Liver (tissue), 9 donors: Measurements from ENCODE around the gene PRRT2. TPM values are rescaled to one million over a fixed set of nuclear protein-coding genes. Genes with fewer than 3 reads are reported as not detected.

Experiments
- DNase-seq: peaks from one replicate; pipeline ENCODE4 v3.0.0-alpha.2; 2017; ENCODE audit warnings: low spot score
- H3K27ac ChIP-seq, 2 donors: one replicate each; pipeline ENCODE4 v1.7.0; 2013; ENCODE audit warnings: inconsistent platforms in 2 of 2, low read length in 2 of 2, control low read depth in 1 of 2, low read depth in 1 of 2, mild to moderate bottlenecking in 1 of 2
- H3K27me3 ChIP-seq, 4 donors: one replicate each; pipeline versions ENCODE4 v1.6.1 to v1.7.0; 2013; ENCODE audit warnings: low read length in 3 of 4, inconsistent platforms in 1 of 4, mild to moderate bottlenecking in 1 of 4, moderate library complexity in 1 of 4; ENCODE audit not compliant: control insufficient read depth in 4 of 4, insufficient read depth in 4 of 4
- H3K36me3 ChIP-seq, 4 donors: one replicate each; pipeline versions ENCODE4 v1.6.1 to v1.7.0; 2013; ENCODE audit warnings: low read length in 3 of 4, mild to moderate bottlenecking in 3 of 4, low read depth in 1 of 4, moderate library complexity in 1 of 4; ENCODE audit not compliant: control insufficient read depth in 4 of 4, insufficient read depth in 3 of 4
- H3K4me1 ChIP-seq, 4 donors: one replicate each; pipeline versions ENCODE4 v1.6.1 to v1.7.0; 2013; ENCODE audit warnings: low read length in 3 of 4, mild to moderate bottlenecking in 3 of 4, moderate library complexity in 1 of 4; ENCODE audit not compliant: control insufficient read depth in 4 of 4, insufficient read depth in 4 of 4
- H3K4me3 ChIP-seq, 3 donors: one replicate each; pipeline versions ENCODE4 v1.6.1 to v1.7.0; 2013; ENCODE audit warnings: low read length in 3 of 3, control low read depth in 1 of 3, low read depth in 1 of 3, mild to moderate bottlenecking in 1 of 3
- H3K9ac ChIP-seq, 2 donors: one replicate each; pipeline ENCODE4 v1.7.0; 2013; ENCODE audit warnings: low read length in 2 of 2, mild to moderate bottlenecking in 2 of 2, moderate library complexity in 2 of 2, control low read depth in 1 of 2, low read depth in 1 of 2
- H3K9me3 ChIP-seq, 4 donors: one replicate each; pipeline versions ENCODE4 v1.6.1 to v1.7.0; 2013; ENCODE audit warnings: low read length in 3 of 4; ENCODE audit not compliant: control insufficient read depth in 4 of 4
- CTCF ChIP-seq: fragments of 150-350 bp; IDR thresholded peaks from 2 replicates; pipeline ENCODE4 v1.5.1; 2017; ENCODE audit warnings: improper control_type of control experiment, low read depth, low read length; ENCODE audit not compliant: missing input control
- EGR1 ChIP-seq, 2 donors: IDR thresholded peaks; 2 replicates each; pipeline ENCODE4 v1.6.1; 2016 to 2018; ENCODE audit warnings: antibody characterized with exemption in 2 of 2, low read depth in 2 of 2
- FOXA1 ChIP-seq: IDR thresholded peaks from 2 replicates; pipeline ENCODE4 v1.6.1; 2016; ENCODE audit warnings: antibody characterized with exemption
- FOXA2 ChIP-seq: IDR thresholded peaks from 2 replicates; pipeline ENCODE4 v1.6.1; 2016; ENCODE audit warnings: antibody characterized with exemption
- GABPA ChIP-seq, 2 donors: IDR thresholded peaks in 1 of 2; conservative IDR thresholded peaks in 1 of 2; 2 replicates each; pipeline ENCODE4 v1.6.1; 2016; ENCODE audit warnings: antibody characterized with exemption in 2 of 2, mild to moderate bottlenecking in 1 of 2, moderate library complexity in 1 of 2
- HNF4A ChIP-seq, 2 donors: conservative IDR thresholded peaks; 2 replicates each; pipeline ENCODE4 v1.6.1; 2016; ENCODE audit warnings: antibody characterized with exemption in 2 of 2, mild to moderate bottlenecking in 2 of 2
- HNF4G ChIP-seq: IDR thresholded peaks from 2 replicates; pipeline ENCODE4 v1.6.1; 2016; ENCODE audit warnings: antibody characterized with exemption
- JUND ChIP-seq, 2 donors: IDR thresholded peaks; 2 replicates each; pipeline ENCODE4 v1.6.1; 2016; ENCODE audit warnings: antibody characterized with exemption in 2 of 2
- MAX ChIP-seq: IDR thresholded peaks from 2 replicates; pipeline ENCODE4 v1.6.1; 2016; ENCODE audit warnings: antibody characterized with exemption
- NR2F2 ChIP-seq: IDR thresholded peaks from 2 replicates; pipeline ENCODE4 v1.6.1; 2016; ENCODE audit warnings: antibody characterized with exemption
- RAD21 ChIP-seq, 2 donors: IDR thresholded peaks; 2 replicates each; pipeline ENCODE4 v1.6.1; 2016; ENCODE audit warnings: antibody characterized with exemption in 2 of 2, mild to moderate bottlenecking in 2 of 2
- REST ChIP-seq: IDR thresholded peaks from 2 replicates; pipeline ENCODE4 v1.6.1; 2016; ENCODE audit warnings: antibody characterized with exemption, mild to moderate bottlenecking
- RXRA ChIP-seq, 2 donors: IDR thresholded peaks; 2 replicates each; pipeline ENCODE4 v1.6.1; 2017 to 2018; ENCODE audit warnings: antibody characterized with exemption in 2 of 2, mild to moderate bottlenecking in 1 of 2
- SP1 ChIP-seq: IDR thresholded peaks from 2 replicates; pipeline ENCODE4 v1.6.1; 2018; ENCODE audit warnings: antibody characterized with exemption, mild to moderate bottlenecking
- TAF1 ChIP-seq: conservative IDR thresholded peaks from 2 replicates; pipeline ENCODE4 v1.6.1; 2016; ENCODE audit warnings: antibody characterized with exemption, mild to moderate bottlenecking
- YY1 ChIP-seq: IDR thresholded peaks from 2 replicates; pipeline ENCODE4 v1.6.1; 2016; ENCODE audit warnings: antibody characterized with exemption, mild to moderate bottlenecking
- WGBS: extraction: QIAGEN DNeasy Blood & Tissue Kit; methylation state at CpG from one replicate; pipeline ENCODE4 v1.1.7; 2013; 5-methylcytosine and 5-hydroxymethylcytosine counted together
- polyA plus RNA-seq, 2 donors: library from polyadenylated mRNA; stranded (reverse) in 1 of 2; unstranded in 1 of 2; fragments of 200-250 nt in 1 of 2; fragments of >200 nt in 1 of 2; fragmentation: Nextera tagmentation in 1 of 2; extraction: Ambion mirVana in 1 of 2; gene quantifications; one replicate each; pipeline versions ENCODE4 v1.2.1 to v1.2.3, GENCODE V29; 2013 to 2015
- total RNA-seq, 2 donors: library from RNA; depleted of rRNA; stranded (reverse); fragments of >200 nt; gene quantifications; one replicate each; pipeline ENCODE4 v1.2.3, GENCODE V29; 2014
- TF ChIP-seq, protein P1 (sequence below): IDR thresholded peaks from 2 replicates; pipeline ENCODE4 v1.6.1; 2016; ENCODE audit warnings: antibody characterized with exemption
- TF ChIP-seq, protein P2 (sequence below): IDR thresholded peaks from 2 replicates; pipeline ENCODE4 v1.6.1; 2016; ENCODE audit warnings: antibody characterized with exemption
- donor health status: healthy.
- donor health status: healthy.
- donor health status: healthy.
- donor health status: healthy.
- donor health status: healthy.

Gene PRRT2
- total and polyA plus RNA-seq, 4 donors: 0.09 to 0.59 (median 0.22) TPM

DNA sequence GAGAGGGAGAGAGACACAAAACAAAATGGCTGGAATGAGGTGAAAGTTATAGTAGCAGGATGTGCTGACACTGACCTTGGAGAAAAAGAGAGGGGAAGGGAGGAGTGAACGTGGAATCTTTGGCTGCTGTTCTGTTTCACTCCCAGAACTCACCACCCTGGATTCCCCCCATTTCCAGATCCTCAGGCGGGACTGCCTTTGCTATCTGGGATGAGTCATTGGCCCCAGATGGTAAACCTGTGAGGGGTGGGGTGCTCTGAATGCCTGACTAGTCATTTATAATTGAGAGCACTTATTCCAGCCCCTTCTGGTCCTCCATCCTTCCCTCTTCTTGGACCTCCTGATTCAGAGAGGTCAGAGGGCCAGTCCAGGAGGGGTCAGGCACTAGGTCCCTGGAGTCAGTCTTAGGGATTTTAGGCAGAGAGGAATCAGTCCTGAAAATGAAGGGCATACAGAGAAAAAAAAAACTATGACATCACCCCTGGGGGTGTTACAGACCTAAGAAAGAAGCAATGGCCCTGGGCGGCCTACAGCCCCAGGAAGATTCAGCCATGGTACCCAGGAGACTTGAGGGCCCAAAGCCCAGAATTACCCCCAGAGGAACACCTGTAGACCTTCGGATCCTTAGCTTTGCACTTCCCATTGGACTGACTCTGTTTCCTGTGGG is 36.1 kb upstream of the PRRT2 start:
- TF ChIP-seq TAF1 (no peak), HNF4G (no peak), FOXA2 (no peak), CTCF (no peak), RAD21 (IDR thresholded peaks at IDR 0.05) (no peak), RXRA (IDR thresholded peaks at IDR 0.05) (no peak), NR2F2 (no peak), YY1 (no peak), JUND (IDR thresholded peaks at IDR 0.05) (no peak), MAX (no peak), REST (no peak), GABPA (IDR thresholded peaks at IDR 0.05 in 1 of 2, conservative IDR thresholded peaks at IDR 0.05 in 1 of 2) (no peak), EGR1 (IDR thresholded peaks at IDR 0.05; ENCODE audit: low read depth in 2 of 2) (no peak), SP1 (no peak), HNF4A (conservative IDR thresholded peaks at IDR 0.05) (no peak), FOXA1 (no peak)
- TF ChIP-seq, protein P1, sequence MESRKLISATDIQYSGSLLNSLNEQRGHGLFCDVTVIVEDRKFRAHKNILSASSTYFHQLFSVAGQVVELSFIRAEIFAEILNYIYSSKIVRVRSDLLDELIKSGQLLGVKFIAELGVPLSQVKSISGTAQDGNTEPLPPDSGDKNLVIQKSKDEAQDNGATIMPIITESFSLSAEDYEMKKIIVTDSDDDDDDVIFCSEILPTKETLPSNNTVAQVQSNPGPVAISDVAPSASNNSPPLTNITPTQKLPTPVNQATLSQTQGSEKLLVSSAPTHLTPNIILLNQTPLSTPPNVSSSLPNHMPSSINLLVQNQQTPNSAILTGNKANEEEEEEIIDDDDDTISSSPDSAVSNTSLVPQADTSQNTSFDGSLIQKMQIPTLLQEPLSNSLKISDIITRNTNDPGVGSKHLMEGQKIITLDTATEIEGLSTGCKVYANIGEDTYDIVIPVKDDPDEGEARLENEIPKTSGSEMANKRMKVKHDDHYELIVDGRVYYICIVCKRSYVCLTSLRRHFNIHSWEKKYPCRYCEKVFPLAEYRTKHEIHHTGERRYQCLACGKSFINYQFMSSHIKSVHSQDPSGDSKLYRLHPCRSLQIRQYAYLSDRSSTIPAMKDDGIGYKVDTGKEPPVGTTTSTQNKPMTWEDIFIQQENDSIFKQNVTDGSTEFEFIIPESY: no peak
- TF ChIP-seq, protein P2, sequence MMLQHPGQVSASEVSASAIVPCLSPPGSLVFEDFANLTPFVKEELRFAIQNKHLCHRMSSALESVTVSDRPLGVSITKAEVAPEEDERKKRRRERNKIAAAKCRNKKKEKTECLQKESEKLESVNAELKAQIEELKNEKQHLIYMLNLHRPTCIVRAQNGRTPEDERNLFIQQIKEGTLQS: no peak
- WGBS: 89% methylated on average over 4 of the region's 4 CpGs
- no peak for DNase-seq
- Histone ChIP-seq H3K4me3 (no peak overlapping the region), H3K27me3 (no peaks in the 10 kb centered on the region), H3K4me1 (peaks cover 0 to 4% (median 4%) of the 10 kb centered on the region in 4 donors), H3K27ac (no peak overlapping the region), H3K9me3 (no peaks in the 10 kb centered on the region), H3K36me3 (no peaks in the 10 kb centered on the region), H3K9ac (no peak overlapping the region)
